NCI-H1436 treated with DMSO at 0.1 percent for 48 hours (cell line): Measurements from ENCODE around the gene TSFM.

Source experiments
- DNase-seq: peaks from one replicate; lab custom pipeline; 2025; lab: John Stamatoyannopoulos, UW

TSFM gene

DNA sequence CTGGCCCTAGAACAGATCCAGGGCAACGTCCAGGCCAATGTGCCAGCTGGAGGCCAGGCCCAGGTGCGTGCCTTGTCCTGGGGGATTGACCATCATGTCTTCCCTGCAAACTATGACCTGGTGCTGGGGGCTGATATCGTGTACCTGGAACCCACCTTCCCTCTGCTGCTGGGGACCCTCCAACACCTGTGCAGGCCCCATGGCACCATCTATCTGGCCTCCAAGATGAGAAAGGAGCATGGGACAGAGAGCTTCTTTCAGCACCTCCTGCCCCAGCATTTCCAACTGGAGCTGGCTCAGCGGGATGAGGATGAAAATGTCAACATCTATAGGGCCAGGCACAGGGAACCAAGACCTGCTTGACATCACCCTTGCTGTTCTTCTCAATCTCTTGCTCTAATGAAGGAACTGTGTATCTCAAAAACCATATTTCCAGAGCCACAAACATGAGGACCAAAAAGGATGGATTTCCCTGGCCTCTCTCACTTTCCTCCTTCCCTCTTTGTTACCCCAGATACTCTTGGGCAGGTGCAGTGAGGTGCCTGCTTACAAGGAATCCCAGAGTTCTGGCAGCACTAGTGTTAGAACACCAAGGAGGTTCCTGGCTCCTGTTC is 2.2 kb upstream of the TSFM start:
- DNase-seq = no peak

DNA sequence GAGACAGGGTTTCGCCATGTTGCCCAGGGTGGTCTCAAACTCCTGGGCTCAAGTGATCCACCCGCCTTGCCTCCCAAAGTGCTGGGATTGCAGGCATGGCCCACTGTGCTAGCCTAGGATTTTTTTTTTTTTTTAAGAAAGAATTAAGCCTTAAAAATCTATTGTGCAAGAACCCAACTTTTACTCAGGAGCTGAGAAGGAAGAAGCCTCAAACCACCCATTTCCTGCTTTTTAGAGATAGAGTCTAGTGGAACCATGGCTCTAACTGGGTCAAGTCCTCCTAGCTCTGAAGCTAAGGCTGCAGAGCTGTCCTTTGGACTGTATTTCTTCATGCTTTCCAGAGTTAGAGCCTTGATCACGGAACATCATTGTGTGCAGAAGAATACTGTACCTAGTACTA is 1.3 kb upstream of the TSFM start:
- DNase-seq = no peak

GRCh38 chr12:57781801-57782200 is 786 bp upstream of the TSFM start:
- no peak for DNase-seq

DNA sequence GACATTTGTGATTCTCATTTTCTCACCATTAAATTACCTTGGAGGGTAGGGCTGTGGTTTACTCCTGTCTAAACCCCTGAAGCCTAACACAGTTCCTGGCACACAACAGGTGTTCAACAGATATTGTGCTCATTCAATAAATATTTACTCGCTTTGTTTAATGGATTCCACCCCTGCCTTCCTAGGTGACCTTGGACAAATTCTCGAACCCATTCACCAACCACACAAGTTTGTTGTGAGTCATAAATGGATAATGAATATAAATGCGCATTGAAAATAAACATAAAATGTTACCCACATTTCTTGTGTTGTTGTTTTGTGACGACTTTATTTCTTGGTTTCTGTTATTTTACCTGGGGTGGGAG is 362 bp upstream of the TSFM start:
- DNase-seq = no peak

GRCh38 chr12:57783466-57783801 is 847 bp downstream of the TSFM start:
- no peak for DNase-seq

DNA sequence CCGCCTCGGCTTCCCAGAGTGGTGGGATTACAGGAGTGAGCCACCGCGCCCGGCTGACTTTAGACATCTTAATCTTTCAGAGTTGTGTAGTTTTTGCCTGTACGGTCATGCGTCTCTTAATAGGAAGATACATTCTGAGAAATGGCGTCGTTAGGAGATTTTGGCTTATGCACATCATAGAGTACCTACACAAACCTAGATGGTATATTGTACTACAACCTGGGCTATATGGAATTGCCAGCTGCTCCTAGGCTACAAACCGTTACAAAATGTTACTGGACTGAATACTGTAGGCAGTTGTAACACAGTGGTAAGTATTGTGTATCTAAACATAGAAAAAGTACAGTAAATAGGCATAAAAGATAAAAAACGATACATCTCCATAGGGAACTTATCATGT is 1.3 kb downstream of the TSFM start:
- DNase-seq = no peak

DNA sequence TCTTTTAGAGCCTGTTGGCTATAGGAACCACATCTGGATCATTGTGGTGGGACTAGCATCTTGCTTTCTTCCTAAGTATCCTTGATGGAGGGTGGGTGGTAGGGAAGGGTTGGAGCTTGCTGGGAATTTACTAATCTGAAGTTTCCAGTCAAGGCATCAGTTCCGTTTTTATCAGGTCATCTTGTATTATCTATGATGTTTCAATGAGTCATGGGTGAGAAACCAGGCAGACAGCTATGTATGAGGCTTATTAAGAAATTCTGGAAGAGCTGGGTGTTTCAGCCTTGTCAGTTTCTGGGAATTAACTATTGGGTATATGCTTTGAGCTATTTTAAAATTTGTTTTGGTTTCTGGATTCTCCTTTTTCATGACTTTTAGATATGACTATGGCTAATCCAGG is 11.3 kb downstream of the TSFM start:
- DNase-seq = no peak

DNA sequence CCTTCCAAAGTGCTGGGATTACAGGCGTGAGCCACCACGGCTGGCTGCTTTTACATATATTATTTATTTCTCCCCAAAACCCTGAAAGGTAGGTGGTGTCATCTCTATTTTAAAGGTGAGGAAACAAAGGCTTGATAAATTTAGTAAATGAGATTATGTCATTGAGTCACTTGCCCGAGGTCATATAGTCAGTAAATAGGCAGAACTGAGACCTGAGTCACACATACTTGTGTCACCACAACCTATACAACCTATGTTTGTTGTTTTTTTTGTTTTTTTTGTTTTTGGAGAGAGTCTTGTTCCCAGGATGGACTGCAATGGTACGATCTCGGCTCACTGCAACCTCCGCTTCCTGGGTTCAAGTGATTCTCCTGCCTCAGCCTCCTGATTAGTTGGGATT is 12.8 kb downstream of the TSFM start:
- no peak for DNase-seq

DNA sequence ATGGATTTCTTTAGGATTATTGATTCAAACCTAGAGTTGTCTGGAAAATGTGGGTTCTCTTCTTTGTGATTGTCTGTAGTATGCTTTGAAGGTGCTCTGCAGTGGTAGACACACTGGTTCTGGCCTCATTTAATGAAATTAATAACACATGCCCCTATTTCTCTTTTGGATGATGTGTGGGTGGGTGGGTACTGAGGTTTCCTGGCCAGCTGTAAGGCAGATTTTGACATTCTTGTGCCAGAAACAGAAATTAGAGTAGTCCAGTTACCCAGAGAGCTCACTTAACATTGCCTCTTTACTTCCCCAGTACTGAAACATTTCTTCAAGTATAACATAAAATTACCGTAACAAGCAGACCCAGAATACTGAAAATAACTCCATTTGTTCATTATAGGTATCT is 14.4 kb downstream of the TSFM start:
- no peak for DNase-seq

DNA sequence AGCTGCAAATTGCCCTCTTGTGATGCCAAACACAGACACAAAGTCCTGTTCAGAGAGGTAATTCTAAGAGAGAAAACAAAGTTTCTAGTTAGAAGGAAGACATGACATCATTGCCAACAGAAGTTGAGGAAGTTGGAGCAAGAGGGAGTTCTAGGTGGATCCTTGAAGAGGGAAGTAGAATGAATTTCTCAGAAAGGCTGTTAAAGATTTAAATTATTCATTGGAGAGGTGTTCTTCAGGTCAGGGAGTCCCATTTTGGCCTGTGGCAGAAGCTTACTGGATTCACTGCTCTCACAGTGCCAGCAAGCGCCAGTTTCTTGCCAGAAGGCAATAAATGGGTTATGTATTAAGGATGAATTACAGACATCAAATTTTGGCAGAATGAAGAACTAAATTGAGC is 15.3 kb downstream of the TSFM start:
- DNase-seq = no peak

GRCh38 chr12:57800965-57801364 is 18.4 kb downstream of the TSFM start:
- no peak for DNase-seq

DNA sequence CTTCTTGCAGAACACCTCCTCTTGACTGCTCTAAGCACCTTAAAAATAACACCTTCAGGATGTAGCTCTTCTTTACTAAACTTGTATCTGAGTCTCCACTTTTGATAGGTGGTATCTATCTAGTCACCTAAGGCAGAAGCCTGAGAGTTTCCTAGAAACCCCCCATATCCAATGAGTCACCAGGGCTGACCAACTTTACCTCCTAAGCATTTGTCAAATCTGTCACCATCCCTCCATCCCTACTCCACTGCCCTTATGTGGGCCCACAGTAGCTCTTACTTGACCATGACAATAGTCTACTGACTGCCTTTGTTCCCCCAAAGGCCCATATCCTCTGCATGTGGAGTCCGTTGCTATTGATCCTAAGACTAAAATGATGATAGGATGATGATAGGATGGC is 20.0 kb downstream of the TSFM start:
- DNase-seq = no peak

GRCh38 chr12:57803319-57803893 is 20.8 kb downstream of the TSFM start:
- DNase-seq = peak; percentile 23

DNA sequence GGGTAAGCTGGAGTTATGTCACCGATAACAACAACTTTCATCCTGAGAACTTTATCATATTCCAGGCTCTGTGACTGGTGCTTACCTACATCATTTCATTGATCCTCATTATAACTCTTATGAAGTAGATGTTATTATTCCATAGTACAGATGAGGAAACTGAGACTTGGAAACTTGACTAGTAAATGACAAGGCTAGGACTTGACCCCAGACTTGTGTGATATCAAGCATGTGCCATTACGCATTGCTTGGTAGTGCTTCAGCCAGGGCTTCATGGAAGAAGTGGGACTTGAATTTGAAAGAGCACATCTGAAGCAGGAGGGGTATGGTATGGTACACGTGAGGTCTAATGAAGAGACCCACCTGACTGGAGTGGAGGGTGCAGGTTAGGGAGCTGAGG is 24.1 kb downstream of the TSFM start:
- DNase-seq = no peak

- DNase-seq = no peak
Measured at GRCh38 chr12:57807285-57807684, 24.7 kb downstream of the TSFM start.

- DNase-seq = no peak
Measured at GRCh38 chr12:57808351-57808750, 25.8 kb downstream of the TSFM start.

GRCh38 chr12:57809425-57809824 is 26.8 kb downstream of the TSFM start:
- DNase-seq = no peak

GRCh38 chr12:57810450-57810849 is 27.9 kb downstream of the TSFM start:
- DNase-seq = no peak

- DNase-seq = no peak
Measured at GRCh38 chr12:57811028-57811755, 28.6 kb downstream of the TSFM start.

- DNase-seq = no peak
Measured at GRCh38 chr12:57813111-57813970, 30.8 kb downstream of the TSFM start.

DNA sequence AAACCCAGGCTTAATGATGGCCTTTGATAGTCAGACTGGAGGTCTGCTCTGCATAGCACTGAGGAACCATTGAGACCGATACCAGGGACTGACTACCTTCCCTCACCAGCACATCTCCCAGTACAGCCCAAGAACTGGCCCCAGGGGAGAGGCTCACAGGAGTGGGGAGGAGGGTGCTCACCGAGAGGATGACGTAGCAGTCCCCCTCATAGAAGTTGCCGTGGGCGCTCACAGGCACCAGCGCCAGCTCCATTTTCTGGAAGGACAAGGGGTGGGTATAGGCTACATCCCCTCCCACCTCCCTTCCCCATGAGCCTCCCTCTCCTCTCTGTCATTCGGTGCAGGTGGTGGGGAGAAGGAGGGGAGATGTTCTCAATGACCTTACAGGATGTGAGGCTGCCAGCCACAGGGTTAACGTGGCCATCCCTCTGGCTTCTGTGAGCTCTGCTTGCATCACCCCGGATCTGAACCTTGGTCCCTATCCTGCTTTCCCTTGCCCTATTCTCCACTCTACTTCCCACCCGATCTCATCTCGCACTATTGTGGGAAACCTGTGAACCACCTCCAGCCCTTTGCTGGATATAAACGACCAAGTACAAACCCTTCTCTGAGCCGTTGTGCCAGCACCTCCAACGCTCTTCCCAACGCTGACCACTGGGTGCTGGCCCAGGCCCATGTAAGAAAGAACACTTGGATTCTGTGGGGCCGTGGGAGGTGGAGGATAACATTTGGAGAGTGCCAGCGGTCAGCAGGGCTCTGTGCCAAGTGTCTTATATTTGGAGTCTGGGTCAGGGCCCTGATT is 31.6 kb downstream of the TSFM start:
- DNase-seq = no peak
